NCI-H2081 treated with DMSO at 0.1 percent for 48 hours (cell line): ENCODE measurements around the gene IL3RA.
"Not testable (repeated sequence)": the region's sequence is repeated elsewhere in the genome, so short reads cannot be mapped to it uniquely, and the experiment has no call there.

Experiments
- DNase-seq: peaks from one replicate; lab custom pipeline; 2025; lab: John Stamatoyannopoulos, UW

The IL3RA gene

DNA sequence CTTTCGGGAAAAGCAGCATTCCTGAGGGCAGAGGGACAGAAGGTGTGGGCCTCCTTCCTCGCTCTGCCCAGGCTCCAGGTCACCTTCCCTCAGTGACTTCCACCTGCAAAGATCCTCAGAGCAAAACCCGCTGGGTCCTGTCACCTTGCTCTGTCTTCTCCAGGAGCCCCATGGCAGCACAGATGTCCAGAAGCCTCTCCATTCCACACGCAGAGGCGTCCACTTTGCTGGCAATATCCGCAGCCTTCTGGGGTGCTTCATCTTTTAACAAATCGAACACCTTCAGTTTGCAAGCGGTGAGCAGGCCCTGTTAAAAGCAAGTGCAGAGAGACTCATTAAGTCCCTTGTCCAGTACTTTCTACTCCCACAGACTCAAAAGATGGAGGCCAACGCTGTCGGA is 88.8 kb downstream of the IL3RA start:
- DNase-seq = no peak

DNA sequence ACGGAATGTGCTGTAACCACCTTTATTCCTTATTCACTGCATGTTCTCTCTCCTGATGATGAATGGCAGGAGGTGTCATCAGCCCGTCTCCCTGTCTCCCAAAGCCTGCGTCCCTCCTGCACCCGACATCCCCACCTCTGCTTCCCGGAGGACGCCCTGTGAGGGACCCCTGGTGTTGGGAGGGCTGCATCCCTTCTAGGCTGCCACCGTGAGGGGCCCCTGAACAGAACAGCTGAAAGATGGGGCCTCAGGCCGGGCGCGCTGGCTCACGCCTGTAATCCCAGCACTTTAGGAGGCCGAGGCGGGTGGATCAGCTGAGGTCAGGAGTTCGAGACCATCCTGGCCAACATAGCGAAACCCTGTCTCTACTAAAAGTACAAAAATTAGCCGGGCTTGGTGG is 89.7 kb downstream of the IL3RA start:
- DNase-seq = not testable (repeated sequence)

DNA sequence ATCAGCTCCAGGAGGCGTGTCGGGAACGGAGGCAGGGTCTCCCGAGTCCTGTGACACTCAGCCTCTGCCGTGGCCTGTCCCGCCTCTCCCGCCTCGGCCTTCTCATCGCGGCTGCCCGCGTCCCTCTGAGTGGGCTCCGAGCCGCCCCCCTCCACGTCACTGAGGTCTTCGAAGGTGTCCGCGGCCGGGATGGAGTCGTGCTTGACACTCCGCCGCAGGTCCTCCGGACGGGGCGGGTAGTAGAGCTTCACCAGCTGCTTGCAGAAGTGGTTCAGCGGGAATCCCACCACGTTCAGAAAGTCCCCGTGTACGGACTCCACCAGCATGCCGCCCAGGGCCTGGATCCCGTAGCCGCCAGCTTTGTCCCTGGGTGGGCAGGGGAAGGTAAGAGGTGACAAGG is 91.2 kb downstream of the IL3RA start:
- no peak for DNase-seq

DNA sequence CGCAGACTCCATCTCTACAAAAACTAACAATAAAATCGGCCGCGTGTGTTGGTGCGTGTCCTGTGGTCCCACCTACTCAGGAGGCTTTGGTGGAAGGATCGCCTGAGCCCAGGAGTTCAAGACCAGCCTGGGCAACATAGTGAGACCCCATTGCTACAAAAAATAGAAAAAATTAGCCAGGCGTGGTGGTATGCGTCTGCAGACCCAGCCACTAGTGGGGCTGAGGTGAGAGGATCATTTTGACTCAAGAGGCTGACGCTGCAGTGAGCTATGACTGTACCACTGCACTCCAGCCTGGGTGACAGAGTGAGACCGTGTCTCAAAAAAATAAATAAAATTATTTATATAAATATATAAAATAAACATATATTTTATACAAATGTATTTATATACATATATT is 93.9 kb downstream of the IL3RA start:
- DNase-seq = no peak
